GM23248 (cell line): ENCODE measurements around the gene NCAM1. TPM values are rescaled to one million over a fixed set of nuclear protein-coding genes. Genes with fewer than 3 reads are reported as not detected.

Experiments used
- DNase-seq: peaks from one replicate; pipeline ENCODE4 v3.0.0-alpha.2; 2015
- H2AFZ ChIP-seq: fragments of 200-600 bp; sonication (generic); 2 replicates; pipeline ENCODE4 v1.6.1; 2016; ENCODE audit warnings: antibody characterized with exemption
- H3F3A ChIP-seq: fragments of 200-600 bp; sonication (generic); 2 replicates; pipeline ENCODE4 v1.6.1; 2016; ENCODE audit warnings: mild to moderate bottlenecking, antibody characterized with exemption, mixed run types; ENCODE audit not compliant: insufficient read depth
- H3K27ac ChIP-seq: fragments of 200-600 bp; sonication (generic); 2 replicates; pipeline ENCODE4 v1.5.1; 2016; ENCODE audit warnings: mild to moderate bottlenecking
- H3K27me3 ChIP-seq: fragments of 200-600 bp; sonication (generic); replicated peaks from 2 replicates; pipeline ENCODE4 v1.6.1; 2016; ENCODE audit warnings: mild to moderate bottlenecking; ENCODE audit not compliant: insufficient read depth
- H3K36me3 ChIP-seq: fragments of 200-600 bp; sonication (generic); 2 replicates; pipeline ENCODE4 v1.6.1; 2016; ENCODE audit warnings: low read depth, mild to moderate bottlenecking
- H3K4me1 ChIP-seq: fragments of 200-600 bp; sonication (generic); 2 replicates; pipeline ENCODE4 v1.6.1; 2016; ENCODE audit warnings: mild to moderate bottlenecking; ENCODE audit not compliant: insufficient read depth
- H3K4me2 ChIP-seq: fragments of 200-600 bp; sonication (generic); one replicate; pipeline ENCODE4 v1.6.1; 2016; ENCODE audit warnings: mild to moderate bottlenecking; ENCODE audit not compliant: unreplicated experiment
- H3K4me3 ChIP-seq: fragments of 200-600 bp; sonication (generic); 2 replicates; pipeline ENCODE4 v1.5.1; 2016; ENCODE audit warnings: mild to moderate bottlenecking
- H3K79me2 ChIP-seq: fragments of 200-600 bp; sonication (generic); 2 replicates; pipeline ENCODE4 v1.6.1; 2016; ENCODE audit warnings: mild to moderate bottlenecking; ENCODE audit not compliant: insufficient read depth
- H3K9ac ChIP-seq: fragments of 200-600 bp; sonication (generic); 2 replicates; pipeline ENCODE4 v1.6.1; 2016; ENCODE audit warnings: mild to moderate bottlenecking
- H3K9me2 ChIP-seq: fragments of 200-600 bp; sonication (generic); 2 replicates; pipeline ENCODE4 v1.6.1; 2016; ENCODE audit warnings: mixed run types, mild to moderate bottlenecking, moderate library complexity; ENCODE audit not compliant: insufficient read depth
- H3K9me3 ChIP-seq: fragments of 200-600 bp; sonication (generic); one replicate; pipeline ENCODE4 v1.6.1; 2017; ENCODE audit warnings: low read depth
- H4K20me1 ChIP-seq: fragments of 200-600 bp; sonication (generic); 2 replicates; pipeline ENCODE4 v1.6.0; 2016; ENCODE audit not compliant: insufficient read depth
- EZH2 ChIP-seq: fragments of 200-600 bp; sonication (generic); IDR thresholded peaks from 2 replicates; pipeline ENCODE4 v1.6.1; 2018; ENCODE audit warnings: antibody characterized with exemption, mild to moderate bottlenecking; ENCODE audit not compliant: insufficient read depth, poor library complexity, severe bottlenecking
- EZH2phosphoT487 ChIP-seq: fragments of 200-600 bp; sonication (generic); IDR thresholded peaks from 2 replicates; pipeline ENCODE4 v1.6.1; 2018; ENCODE audit warnings: antibody characterized with exemption, moderate library complexity, mild to moderate bottlenecking, low read depth; ENCODE audit not compliant: insufficient read depth
- whole genome bisulfite sequencing, 2 experiments: methylation state at CpG; one replicate each; pipeline ENCODE4 v1.1.6; 2015 to 2017; ENCODE audit warnings: low lambda C conversion rate in 2 of 2, low coverage in 1 of 2; ENCODE audit errors: missing lambda C conversion rate in 2 of 2; 5-methylcytosine and 5-hydroxymethylcytosine counted together
- in situ Hi-C: fragments of 300-500 bp; cut with MboI; formaldehyde crosslinking; loops from 2 replicates; pipeline ENCODE4 v1.15.0; 2020
- polyA plus RNA-seq: library from polyadenylated mRNA; unstranded; fragments of >200 nt; fragmentation: Nextera tagmentation; extraction: Ambion mirVana; gene quantifications from 2 replicates; pipeline ENCODE4 v1.2.1, GENCODE V29; 2016
- total RNA-seq: library from RNA; depleted of rRNA; stranded (reverse); fragments of >200 nt; shearing (Covaris generic); gene quantifications from 2 replicates; pipeline ENCODE4 v1.2.3, GENCODE V29; 2014

Gene NCAM1
- total and polyA plus RNA-seq, 2 experiments from 2014 or later: 1.5 to 1.8 TPM

DNA sequence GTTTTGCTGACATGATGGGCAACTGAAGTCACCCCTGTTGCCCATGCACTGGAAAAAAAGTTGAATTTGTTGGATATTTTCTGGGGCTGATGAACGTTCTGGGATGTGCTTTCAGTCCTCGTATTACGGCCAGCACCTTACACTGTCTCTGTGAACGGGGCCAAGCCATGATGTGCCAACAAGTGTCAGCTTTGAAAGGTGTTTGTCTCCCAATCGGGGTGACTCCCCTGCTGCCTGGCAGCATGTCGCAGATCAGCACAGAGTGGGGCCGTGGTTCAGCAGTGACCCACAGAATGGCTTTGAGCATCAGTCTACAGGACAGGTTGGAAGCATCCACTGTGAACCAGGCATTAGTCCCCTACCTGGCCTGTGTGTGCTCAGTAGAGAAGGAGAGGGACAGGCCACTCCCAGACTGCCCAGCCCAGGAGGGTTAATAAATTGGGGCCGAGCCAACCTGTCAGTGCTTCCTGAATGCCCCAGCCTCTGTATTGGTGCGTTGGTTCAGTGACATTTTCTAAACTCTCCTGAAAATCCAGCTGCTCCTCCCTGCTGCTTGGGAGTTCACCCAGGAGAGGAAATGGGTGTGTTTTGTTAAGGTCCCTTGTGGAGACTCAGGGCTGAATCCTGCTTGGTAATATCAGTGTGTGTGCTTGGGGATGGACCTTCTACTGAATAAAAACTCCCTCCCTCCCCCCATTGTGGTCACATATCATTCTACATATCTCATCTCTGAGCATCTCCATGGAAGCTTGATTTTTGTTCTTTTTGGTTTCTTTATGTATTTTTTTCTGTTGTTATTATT is 302.4 kb downstream of the NCAM1 start:
- Histone ChIP-seq H4K20me1 (no peaks in the 10 kb centered on the region), H3K4me3 (no peak overlapping the region), H3K9me2 (no peaks in the 10 kb centered on the region), H3K9ac (no peak overlapping the region), H3K9me3 (no peaks in the 10 kb centered on the region), H3K4me1 (no peaks in the 10 kb centered on the region), H3K27me3 (no peaks in the 10 kb centered on the region; the same call in 1 of the 2 replicates), H2AFZ (no peak overlapping the region), H3K4me2 (no peak overlapping the region), H3K27ac (no peak overlapping the region), H3K79me2 (no peaks in the 10 kb centered on the region), H3F3A (no peaks in the 10 kb centered on the region), H3K36me3 (no peaks in the 10 kb centered on the region)
- no peak for DNase-seq
- TF ChIP-seq EZH2 (no peak), EZH2phosphoT487 (no peak)
- in situ Hi-C loops: no loop called here
- WGBS, 2 experiments: 61 to 63% methylated on average over 9 of the region's 9 CpGs

GRCh38 chr11:113265362-113265761 is 304.1 kb downstream of the NCAM1 start:
- H4K20me1 ChIP-seq: no peaks in the 10 kb centered on the region
- DNase-seq: no peak
- H3K9ac ChIP-seq: no peak overlapping the region
- H3K4me3 ChIP-seq: no peak overlapping the region
- 46 to 54% methylated on average over 2 of the region's 2 CpGs for WGBS, 2 experiments
- no peaks in the 10 kb centered on the region; the same call in 1 of the 2 replicates for H3K27me3 ChIP-seq
- H3K79me2 ChIP-seq: no peaks in the 10 kb centered on the region
- no peaks in the 10 kb centered on the region for H3F3A ChIP-seq
- no peaks in the 10 kb centered on the region for H3K9me3 ChIP-seq
- H3K4me1 ChIP-seq: no peaks in the 10 kb centered on the region
- no peak overlapping the region for H3K27ac ChIP-seq
- in situ Hi-C loops: no loop called here
- no peak overlapping the region for H3K4me2 ChIP-seq
- TF ChIP-seq EZH2phosphoT487: no peak
- H3K9me2 ChIP-seq: no peaks in the 10 kb centered on the region
- H2AFZ ChIP-seq: no peak overlapping the region
- H3K36me3 ChIP-seq: no peaks in the 10 kb centered on the region

GRCh38 chr11:113267493-113267892 is 306.3 kb downstream of the NCAM1 start:
- no peak for TF ChIP-seq EZH2
- no peak for TF ChIP-seq EZH2phosphoT487
- H3K9me3 ChIP-seq: no peaks in the 10 kb centered on the region
- no peak overlapping the region for H3K27ac ChIP-seq
- no peaks in the 10 kb centered on the region for H3K36me3 ChIP-seq
- no peaks in the 10 kb centered on the region for H3F3A ChIP-seq
- 76 to 79% methylated on average over 7 of the region's 7 CpGs for WGBS, 2 experiments
- in situ Hi-C loops: no loop called here
- no peaks in the 10 kb centered on the region for H4K20me1 ChIP-seq
- H3K9me2 ChIP-seq: no peaks in the 10 kb centered on the region
- H3K79me2 ChIP-seq: no peaks in the 10 kb centered on the region
- H3K27me3 ChIP-seq: no peaks in the 10 kb centered on the region; the same call in 1 of the 2 replicates
- no peak overlapping the region for H3K9ac ChIP-seq
- no peak overlapping the region for H3K4me3 ChIP-seq
- no peaks in the 10 kb centered on the region for H3K4me1 ChIP-seq
- DNase-seq: no peak
- H2AFZ ChIP-seq: no peak overlapping the region
- no peak overlapping the region for H3K4me2 ChIP-seq

GRCh38 chr11:113269096-113269495 is 307.9 kb downstream of the NCAM1 start:
- no peak overlapping the region for H3K4me3 ChIP-seq
- H3K4me1 ChIP-seq: no peaks in the 10 kb centered on the region
- no peaks in the 10 kb centered on the region for H4K20me1 ChIP-seq
- in situ Hi-C loops: no loop called here
- TF ChIP-seq EZH2 (no peak), EZH2phosphoT487 (no peak)
- H3K27ac ChIP-seq: no peak overlapping the region
- no peaks in the 10 kb centered on the region for H3K79me2 ChIP-seq
- H3K9me2 ChIP-seq: no peaks in the 10 kb centered on the region
- H3K9me3 ChIP-seq: no peaks in the 10 kb centered on the region
- no peak for DNase-seq
- H2AFZ ChIP-seq: no peak overlapping the region
- H3K9ac ChIP-seq: no peak overlapping the region
- 91 to 92% methylated on average over 2 of the region's 2 CpGs for WGBS, 2 experiments
- H3F3A ChIP-seq: no peaks in the 10 kb centered on the region
- H3K36me3 ChIP-seq: no peaks in the 10 kb centered on the region
- no peak overlapping the region for H3K4me2 ChIP-seq
- no peaks in the 10 kb centered on the region; the same call in 1 of the 2 replicates for H3K27me3 ChIP-seq
